HEK293 (cell line): ENCODE data around the gene PLCB1.

ENCODE experiments used
- CTCF ChIA-PET: fragments of 350-600 bp; formaldehyde crosslinking; extraction: SDS; loops from one replicate; lab custom pipeline; 2021; ENCODE audit warnings: antibody characterized with exemption; lab: Yijun Ruan, JAX
- POLR2A ChIA-PET: fragments of 300-600 bp; formaldehyde crosslinking; extraction: SDS; loops from one replicate; lab custom pipeline; 2020; ENCODE audit warnings: antibody characterized with exemption, inconsistent platforms; lab: Yijun Ruan, JAX
- H3K27ac ChIP-seq: fragments of 200-500 bp; sonication (Bioruptor generic); 2 replicates; pipeline ENCODE4 v1.5.1; 2014; ENCODE audit warnings: low read depth, low read length, control low read depth, inconsistent platforms; ENCODE audit errors: extremely low read depth
- H3K36me3 ChIP-seq, 2 experiments: fragments of 200-500 bp in 1 of 2; sonication (Bioruptor generic) in 1 of 2; 1 replicate in 1 of 2; 2 replicates in 1 of 2; pipeline ENCODE4 v1.5.1; 2014 to 2017; ENCODE audit warnings: inconsistent platforms in 2 of 2, low read length in 2 of 2; ENCODE audit not compliant: control insufficient read depth in 2 of 2, insufficient read depth in 1 of 2
- H3K4me1 ChIP-seq: fragments of 200-500 bp; sonication (Bioruptor generic); 2 replicates; pipeline ENCODE4 v1.5.1; 2014; ENCODE audit warnings: mild to moderate bottlenecking, low read length, inconsistent platforms; ENCODE audit not compliant: control insufficient read depth, insufficient read depth
- H3K4me3 ChIP-seq: 2 replicates; pipeline ENCODE4 v1.5.1; 2011; ENCODE audit warnings: low read depth, mild to moderate bottlenecking, control low read depth, low read length, moderate library complexity
- H3K9me3 ChIP-seq: fragments of 200-500 bp; sonication (Bioruptor generic); 2 replicates; pipeline ENCODE4 v1.5.1; 2014; ENCODE audit warnings: low read depth, low read length, inconsistent platforms; ENCODE audit not compliant: control insufficient read depth, insufficient read depth
- BCL11B ChIP-seq: fragments of 450-650 bp; formaldehyde crosslinking; IDR thresholded peaks from 2 replicates; pipeline ENCODE4 v1.5.1; 2016; ENCODE audit warnings: low read depth, missing biosample characterization, missing genetic modification characterization
- EGR2 ChIP-seq: fragments of 450-650 bp; formaldehyde crosslinking; IDR thresholded peaks from 2 replicates; pipeline ENCODE4 v1.5.1; 2016; ENCODE audit warnings: low read depth, missing biosample characterization, missing genetic modification characterization
- MZF1 ChIP-seq: fragments of 450-650 bp; formaldehyde crosslinking; IDR thresholded peaks from 2 replicates; pipeline ENCODE4 v1.5.1; 2017; ENCODE audit warnings: missing biosample characterization, missing genetic modification characterization, borderline replicate concordance
- OVOL3 ChIP-seq: fragments of 450-650 bp; formaldehyde crosslinking; IDR thresholded peaks from 2 replicates; pipeline ENCODE4 v1.5.1; 2016; ENCODE audit warnings: missing biosample characterization, missing genetic modification characterization
- REPIN1 ChIP-seq: fragments of 450-650 bp; formaldehyde crosslinking; IDR thresholded peaks from 2 replicates; pipeline ENCODE4 v1.5.1; 2017; ENCODE audit warnings: missing biosample characterization, missing genetic modification characterization, low read depth
- SETDB1 ChIP-seq: IDR thresholded peaks from one replicate; pipeline ENCODE4 v1.6.1; 2017; ENCODE audit warnings: mild to moderate bottlenecking, low read length, moderate library complexity, mixed read lengths; ENCODE audit not compliant: insufficient read length
- ZBTB1 ChIP-seq: fragments of 450-650 bp; formaldehyde crosslinking; IDR thresholded peaks from 2 replicates; pipeline ENCODE4 v1.5.1; 2016; ENCODE audit warnings: missing biosample characterization, missing genetic modification characterization
- ZBTB8A ChIP-seq: fragments of 450-650 bp; formaldehyde crosslinking; IDR thresholded peaks from 2 replicates; pipeline ENCODE4 v1.5.1; 2016; ENCODE audit warnings: missing biosample characterization, missing genetic modification characterization
- ZFHX2 ChIP-seq: fragments of 450-650 bp; formaldehyde crosslinking; conservative IDR thresholded peaks from 2 replicates; pipeline ENCODE4 v1.5.1; 2016; ENCODE audit warnings: missing biosample characterization, missing genetic modification characterization
- ZNF121 ChIP-seq: fragments of 450-650 bp; formaldehyde crosslinking; IDR thresholded peaks from 2 replicates; pipeline ENCODE4 v1.5.1; 2016; ENCODE audit warnings: missing biosample characterization, missing genetic modification characterization
- ZNF146 ChIP-seq: fragments of 450-650 bp; formaldehyde crosslinking; IDR thresholded peaks from 2 replicates; pipeline ENCODE4 v1.5.1; 2016; ENCODE audit warnings: missing biosample characterization, missing genetic modification characterization
- ZNF16 ChIP-seq: fragments of 450-650 bp; formaldehyde crosslinking; IDR thresholded peaks from 2 replicates; pipeline ENCODE4 v1.5.1; 2016; ENCODE audit warnings: low read depth, missing biosample characterization, missing genetic modification characterization
- ZNF175 ChIP-seq: fragments of 450-650 bp; formaldehyde crosslinking; IDR thresholded peaks from 2 replicates; pipeline ENCODE4 v1.5.1; 2016; ENCODE audit warnings: missing biosample characterization, missing genetic modification characterization
- ZNF248 ChIP-seq: fragments of 450-650 bp; formaldehyde crosslinking; IDR thresholded peaks from 2 replicates; pipeline ENCODE4 v1.5.1; 2017; ENCODE audit warnings: missing biosample characterization, missing genetic modification characterization
- ZNF266 ChIP-seq: fragments of 450-650 bp; formaldehyde crosslinking; IDR thresholded peaks from 2 replicates; pipeline ENCODE4 v1.5.1; 2016; ENCODE audit warnings: missing biosample characterization, missing genetic modification characterization, low read depth
- ZNF350 ChIP-seq: fragments of 450-650 bp; formaldehyde crosslinking; IDR thresholded peaks from 2 replicates; pipeline ENCODE4 v1.5.0; 2017; ENCODE audit warnings: missing biosample characterization, mild to moderate bottlenecking, missing genetic modification characterization
- ZNF366 ChIP-seq: fragments of 450-650 bp; formaldehyde crosslinking; conservative IDR thresholded peaks from 2 replicates; pipeline ENCODE4 v1.5.1; 2016; ENCODE audit warnings: missing biosample characterization, missing genetic modification characterization
- ZNF37A ChIP-seq: fragments of 450-650 bp; IDR thresholded peaks from 2 replicates; pipeline ENCODE4 v1.5.1; 2018; ENCODE audit warnings: missing biosample characterization, missing genetic modification characterization
- ZNF423 ChIP-seq: fragments of 450-650 bp; formaldehyde crosslinking; IDR thresholded peaks from 2 replicates; pipeline ENCODE4 v1.5.1; 2016; ENCODE audit warnings: missing biosample characterization, missing genetic modification characterization
- ZNF449 ChIP-seq: fragments of 450-650 bp; formaldehyde crosslinking; IDR thresholded peaks from 2 replicates; pipeline ENCODE4 v1.5.1; 2017; ENCODE audit warnings: missing biosample characterization, mild to moderate bottlenecking, missing genetic modification characterization, moderate library complexity
- ZNF529 ChIP-seq: fragments of 450-650 bp; formaldehyde crosslinking; IDR thresholded peaks from 2 replicates; pipeline ENCODE4 v1.5.1; 2017; ENCODE audit warnings: missing genetic modification characterization, missing biosample characterization; ENCODE audit not compliant: insufficient replicate concordance
- ZNF600 ChIP-seq: fragments of 450-650 bp; formaldehyde crosslinking; IDR thresholded peaks from 2 replicates; pipeline ENCODE4 v1.5.1; 2016; ENCODE audit warnings: missing biosample characterization, missing genetic modification characterization
- ZNF776 ChIP-seq: fragments of 450-650 bp; formaldehyde crosslinking; IDR thresholded peaks from 2 replicates; pipeline ENCODE4 v1.5.0; 2017; ENCODE audit warnings: missing biosample characterization, missing genetic modification characterization, borderline replicate concordance
- ZNF830 ChIP-seq: fragments of 450-650 bp; IDR thresholded peaks from 2 replicates; pipeline ENCODE4 v1.5.0; 2018; ENCODE audit warnings: missing biosample characterization, missing genetic modification characterization, low read depth, mild to moderate bottlenecking, moderate library complexity
- TF ChIP-seq, protein P1 (sequence below): fragments of 450-650 bp; formaldehyde crosslinking; IDR thresholded peaks from 2 replicates; pipeline ENCODE4 v1.5.1; 2016; ENCODE audit warnings: missing biosample characterization, missing genetic modification characterization, low read depth
- TF ChIP-seq, protein P2 (sequence below): fragments of 450-650 bp; IDR thresholded peaks from 2 replicates; pipeline ENCODE4 v1.5.1; 2018; ENCODE audit warnings: missing biosample characterization, missing genetic modification characterization

PLCB1 gene

GRCh38 chr20:8424010-8424409, 291.9 kb downstream of the PLCB1 start:
- CTCF ChIA-PET: no interaction called here
- Histone ChIP-seq H3K9me3 (no peaks in the 10 kb centered on the region), H3K36me3 (no peaks in the 10 kb centered on the region), H3K4me1 (peaks cover 8% of the 10 kb centered on the region), H3K27ac (no peak overlapping the region), H3K4me3 (no peak overlapping the region)
- TF ChIP-seq ZNF366 (tag by site-specific recombination) (no peak), ZFHX2 (peak; percentile 70), ZNF121 (tag by site-specific recombination) (no peak), ZNF266 (tag by site-specific recombination) (no peak), EGR2 (peak; percentile 78)
- POLR2A ChIA-PET: no interaction called here

DNA sequence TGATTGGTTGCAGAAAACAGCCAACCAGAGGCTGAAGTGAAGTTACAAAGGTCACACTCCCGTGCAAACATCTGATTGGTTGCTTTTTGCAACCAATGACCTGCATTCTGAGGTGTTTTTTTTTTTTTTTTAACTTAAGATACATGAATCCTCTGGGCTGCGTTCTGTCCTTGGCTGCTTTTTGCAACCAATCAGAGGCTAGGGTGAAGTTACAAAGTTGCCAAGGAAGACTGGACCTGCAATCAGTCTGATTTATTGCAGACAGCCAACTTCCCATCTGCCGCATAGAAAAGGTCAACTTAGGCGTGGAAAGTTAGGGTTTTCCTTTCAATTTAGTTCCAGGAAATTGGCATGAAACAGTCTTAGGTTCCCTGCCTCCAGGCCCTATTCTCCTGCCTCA, 292.9 kb downstream of the PLCB1 start:
- Histone ChIP-seq H3K9me3 (no peaks in the 10 kb centered on the region), H3K36me3 (no peaks in the 10 kb centered on the region), H3K4me1 (peaks cover 8% of the 10 kb centered on the region), H3K27ac (no peak overlapping the region), H3K4me3 (no peak overlapping the region)
- TF ChIP-seq ZNF529 (no peak), ZNF423 (tag by site-specific recombination) (no peak), BCL11B (tag by site-specific recombination) (no peak), ZNF776 (no peak), ZNF600 (tag by site-specific recombination) (no peak), ZNF449 (tag by site-specific recombination) (no peak)
- ChIA-PET POLR2A (no interaction called here), CTCF (no interaction called here)

DNA sequence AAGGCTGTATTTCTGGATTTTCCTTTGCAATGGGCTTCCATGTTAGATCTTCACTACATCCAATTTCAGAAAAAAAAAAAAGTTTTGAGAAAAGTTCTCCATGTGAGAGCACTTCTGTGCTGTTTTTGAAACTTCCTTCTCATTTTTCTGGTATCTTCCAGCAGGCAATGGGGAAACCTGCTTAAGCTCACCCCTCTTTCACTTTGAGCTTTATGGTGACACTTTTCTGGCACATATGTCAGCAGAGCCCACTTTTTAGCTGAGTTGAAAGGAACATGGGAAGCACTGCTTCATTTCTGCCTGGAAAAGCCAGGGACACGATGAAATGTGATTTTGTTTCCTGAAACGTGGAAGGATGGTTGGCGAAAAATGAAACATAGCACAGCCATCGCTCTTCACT, 293.7 kb downstream of the PLCB1 start:
- ChIA-PET POLR2A (no interaction called here), CTCF (interaction anchor here (0.7 kb wide), 2 partner anchors 26 to 312 kb away, joined by 3 to 4 read pairs; no protein-coding TSS in a partner anchor)
- H3K36me3 ChIP-seq: no peaks in the 10 kb centered on the region
- TF ChIP-seq SETDB1 (no peak), ZNF146 (no peak), ZNF248 (tag by site-specific recombination) (no peak), REPIN1 (tag by site-specific recombination) (no peak), ZNF350 (tag by site-specific recombination) (no peak), ZNF175 (tag by site-specific recombination) (no peak), OVOL3 (no peak), ZNF16 (tag by site-specific recombination) (no peak), ZBTB8A (tag by site-specific recombination) (no peak), ZNF37A (tag by site-specific recombination) (no peak), ZNF830 (tag by site-specific recombination) (no peak), ZBTB1 (tag by site-specific recombination) (no peak), MZF1 (tag by site-specific recombination) (no peak)
- TF ChIP-seq, protein P1, sequence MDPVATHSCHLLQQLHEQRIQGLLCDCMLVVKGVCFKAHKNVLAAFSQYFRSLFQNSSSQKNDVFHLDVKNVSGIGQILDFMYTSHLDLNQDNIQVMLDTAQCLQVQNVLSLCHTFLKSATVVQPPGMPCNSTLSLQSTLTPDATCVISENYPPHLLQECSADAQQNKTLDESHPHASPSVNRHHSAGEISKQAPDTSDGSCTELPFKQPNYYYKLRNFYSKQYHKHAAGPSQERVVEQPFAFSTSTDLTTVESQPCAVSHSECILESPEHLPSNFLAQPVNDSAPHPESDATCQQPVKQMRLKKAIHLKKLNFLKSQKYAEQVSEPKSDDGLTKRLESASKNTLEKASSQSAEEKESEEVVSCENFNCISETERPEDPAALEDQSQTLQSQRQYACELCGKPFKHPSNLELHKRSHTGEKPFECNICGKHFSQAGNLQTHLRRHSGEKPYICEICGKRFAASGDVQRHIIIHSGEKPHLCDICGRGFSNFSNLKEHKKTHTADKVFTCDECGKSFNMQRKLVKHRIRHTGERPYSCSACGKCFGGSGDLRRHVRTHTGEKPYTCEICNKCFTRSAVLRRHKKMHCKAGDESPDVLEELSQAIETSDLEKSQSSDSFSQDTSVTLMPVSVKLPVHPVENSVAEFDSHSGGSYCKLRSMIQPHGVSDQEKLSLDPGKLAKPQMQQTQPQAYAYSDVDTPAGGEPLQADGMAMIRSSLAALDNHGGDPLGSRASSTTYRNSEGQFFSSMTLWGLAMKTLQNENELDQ (tag by site-specific recombination): no peak
- TF ChIP-seq, protein P2, sequence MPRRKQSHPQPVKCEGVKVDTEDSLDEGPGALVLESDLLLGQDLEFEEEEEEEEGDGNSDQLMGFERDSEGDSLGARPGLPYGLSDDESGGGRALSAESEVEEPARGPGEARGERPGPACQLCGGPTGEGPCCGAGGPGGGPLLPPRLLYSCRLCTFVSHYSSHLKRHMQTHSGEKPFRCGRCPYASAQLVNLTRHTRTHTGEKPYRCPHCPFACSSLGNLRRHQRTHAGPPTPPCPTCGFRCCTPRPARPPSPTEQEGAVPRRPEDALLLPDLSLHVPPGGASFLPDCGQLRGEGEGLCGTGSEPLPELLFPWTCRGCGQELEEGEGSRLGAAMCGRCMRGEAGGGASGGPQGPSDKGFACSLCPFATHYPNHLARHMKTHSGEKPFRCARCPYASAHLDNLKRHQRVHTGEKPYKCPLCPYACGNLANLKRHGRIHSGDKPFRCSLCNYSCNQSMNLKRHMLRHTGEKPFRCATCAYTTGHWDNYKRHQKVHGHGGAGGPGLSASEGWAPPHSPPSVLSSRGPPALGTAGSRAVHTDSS: no peak
- H3K9me3 ChIP-seq: no peaks in the 10 kb centered on the region
- peaks cover 8% of the 10 kb centered on the region for H3K4me1 ChIP-seq
- H3K27ac ChIP-seq: no peak overlapping the region
- no peak overlapping the region for H3K4me3 ChIP-seq
